Stomach (tissue), 9 donors: ENCODE measurements around the gene CYP3A5. TPM values are rescaled to one million over a fixed set of nuclear protein-coding genes. Genes with fewer than 3 reads are reported as not detected.

Source experiments
- DNase-seq, 2 donors: peaks; one replicate each; pipeline versions ENCODE4 v3.0.0 to v3.0.0-alpha.2; 2013 to 2019
- H3K27ac ChIP-seq, 5 donors: fragments of 200-600 bp in 4 of 5; sonication (generic) in 4 of 5; one replicate each; pipeline ENCODE4 v1.5.1; 2013 to 2019; ENCODE audit warnings: mild to moderate bottlenecking in 1 of 5, moderate library complexity in 1 of 5
- H3K27me3 ChIP-seq, 3 donors: fragments of 200-600 bp; sonication (generic); one replicate each; pipeline ENCODE4 v1.5.1; 2017 to 2019; ENCODE audit warnings: mixed run types in 1 of 3
- H3K36me3 ChIP-seq, 4 donors: fragments of 200-600 bp; sonication (generic); 1 replicate in 3 of 4; 2 replicates in 1 of 4; pipeline ENCODE4 v1.5.1; 2016 to 2019
- H3K4me1 ChIP-seq, 4 donors: fragments of 200-600 bp; sonication (generic); one replicate each; pipeline ENCODE4 v1.5.1; 2016 to 2019
- H3K4me3 ChIP-seq, 4 donors: fragments of 200-600 bp; sonication (generic) in 3 of 4; one replicate each; pipeline ENCODE4 v1.5.1; 2016 to 2019; ENCODE audit warnings: mild to moderate bottlenecking in 1 of 4
- H3K9me3 ChIP-seq, 4 donors: fragments of 200-600 bp; sonication (generic); one replicate each; pipeline ENCODE4 v1.5.1; 2016 to 2019
- CTCF ChIP-seq, 7 experiments: fragments of 450-650 bp in 4 of 7; fragments of 200-600 bp in 3 of 7; sonication (generic) in 3 of 7; IDR thresholded peaks; one replicate each; pipeline ENCODE4 v1.5.1; 2016 to 2019; ENCODE audit warnings: antibody characterized with exemption in 7 of 7, control low read depth in 2 of 7, mild to moderate bottlenecking in 1 of 7
- EP300 ChIP-seq: sonication (generic); formaldehyde crosslinking; IDR thresholded peaks from one replicate; pipeline ENCODE4 v1.6.1; 2017; ENCODE audit warnings: antibody characterized with exemption
- POLR2A ChIP-seq, 4 donors: fragments of 450-650 bp; IDR thresholded peaks; one replicate each; pipeline ENCODE4 v1.6.1; 2016; ENCODE audit warnings: antibody characterized with exemption in 4 of 4, control low read depth in 2 of 4, mild to moderate bottlenecking in 1 of 4, moderate library complexity in 1 of 4
- POLR2AphosphoS5 ChIP-seq, 3 donors: sonication (generic); formaldehyde crosslinking; IDR thresholded peaks; one replicate each; pipeline ENCODE4 v1.6.1; 2016; ENCODE audit warnings: antibody characterized with exemption in 3 of 3
- WGBS, 5 donors: extraction: QIAGEN DNeasy Blood & Tissue Kit in 3 of 5; methylation state at CpG; one replicate each; pipeline versions ENCODE4 v1.1.5 to v1.1.7; 2013 to 2018; 5-methylcytosine and 5-hydroxymethylcytosine counted together
- intact Hi-C: fragments of 100-400 bp; cut with DNase I; formaldehyde crosslinking; loops from one replicate; pipeline ENCODE4 v1.15.1; 2023; ENCODE audit warnings: low total_unique reads
- polyA plus RNA-seq, 3 donors: library from polyadenylated mRNA; stranded (reverse); fragments of 200-250 nt; gene quantifications; one replicate each; pipeline ENCODE4 v1.2.3, GENCODE V29; 2013
- total RNA-seq, 5 donors: library from RNA; depleted of rRNA; stranded (reverse); fragments of >200 nt; gene quantifications; one replicate each; pipeline versions ENCODE4 v1.1.0 to v1.2.3, GENCODE V29; 2014 to 2016
- donor health status: healthy with polysubstance abuse.
- donor health status: Bipolar disorder and iron deficiency.
- donor health status: healthy.

The CYP3A5 gene
- total and polyA plus RNA-seq, 8 donors = 26.3 to 538 (median 141) TPM

- no peak overlapping the region for H3K4me3 ChIP-seq
- H3K27ac ChIP-seq = no peak overlapping the region
- no peak for TF ChIP-seq EP300
- no peak for TF ChIP-seq POLR2A (IDR thresholded peaks at IDR 0.05)
- no peak for TF ChIP-seq POLR2AphosphoS5 (IDR thresholded peaks at IDR 0.05)
- TF ChIP-seq CTCF (IDR thresholded peaks at IDR 0.05) = no peak
- H3K4me1 ChIP-seq = no peaks in the 10 kb centered on the region
- no peak for DNase-seq
- H3K27me3 ChIP-seq = no peaks in the 10 kb centered on the region
- peaks cover 66 to 99% (median 99%) of the 10 kb centered on the region in 4 donors for H3K36me3 ChIP-seq
- H3K9me3 ChIP-seq = no peaks in the 10 kb centered on the region
- intact Hi-C loops = no loop called here
- WGBS, 5 donors = 77 to 83% (median 81%) methylated on average over 14 of the region's 14 CpGs
Observed at GRCh38 chr7:99628471-99629465, 51.0 kb downstream of the CYP3A5 start.

- H3K4me1 ChIP-seq = no peaks in the 10 kb centered on the region
- WGBS, 5 donors = 92 to 98% (median 97%) methylated on average over 11 of the region's 11 CpGs
- intact Hi-C loops = no loop called here
- no peak for TF ChIP-seq POLR2AphosphoS5 (IDR thresholded peaks at IDR 0.05)
- TF ChIP-seq EP300 = no peak
- no peak for TF ChIP-seq POLR2A (IDR thresholded peaks at IDR 0.05)
- TF ChIP-seq CTCF (IDR thresholded peaks at IDR 0.05) = no peak
- no peaks in the 10 kb centered on the region for H3K9me3 ChIP-seq
- H3K27me3 ChIP-seq = no peaks in the 10 kb centered on the region
- no peak overlapping the region for H3K27ac ChIP-seq
- no peak for DNase-seq
- no peak overlapping the region for H3K4me3 ChIP-seq
- peaks cover 75 to 100% (median 100%) of the 10 kb centered on the region in 4 donors for H3K36me3 ChIP-seq
Observed at GRCh38 chr7:99627513-99627912, 52.3 kb downstream of the CYP3A5 start.

GRCh38 chr7:99626661-99627060 is 53.1 kb downstream of the CYP3A5 start:
- peaks cover 79 to 100% (median 100%) of the 10 kb centered on the region in 4 donors for H3K36me3 ChIP-seq
- TF ChIP-seq CTCF (IDR thresholded peaks at IDR 0.05) (no peak), POLR2AphosphoS5 (IDR thresholded peaks at IDR 0.05) (no peak), POLR2A (IDR thresholded peaks at IDR 0.05) (no peak), EP300 (no peak)
- H3K27ac ChIP-seq = no peak overlapping the region
- intact Hi-C loops = no loop called here
- no peak overlapping the region for H3K4me3 ChIP-seq
- DNase-seq = no peak
- H3K27me3 ChIP-seq = no peaks in the 10 kb centered on the region
- no peaks in the 10 kb centered on the region for H3K4me1 ChIP-seq
- no peaks in the 10 kb centered on the region for H3K9me3 ChIP-seq
- 79 to 88% (median 85%) methylated on average over 1 of the region's 1 CpG for WGBS, 5 donors

- TF ChIP-seq POLR2AphosphoS5 (IDR thresholded peaks at IDR 0.05) (no peak), POLR2A (IDR thresholded peaks at IDR 0.05) (no peak), CTCF (IDR thresholded peaks at IDR 0.05) (no peak), EP300 (no peak)
- Histone ChIP-seq H3K27me3 (no peaks in the 10 kb centered on the region), H3K4me3 (no peak overlapping the region), H3K36me3 (peaks cover 84 to 100% (median 100%) of the 10 kb centered on the region in 4 donors), H3K27ac (no peak overlapping the region), H3K4me1 (no peaks in the 10 kb centered on the region), H3K9me3 (no peaks in the 10 kb centered on the region)
- DNase-seq = no peak
- 91 to 98% (median 94%) methylated on average over 4 of the region's 4 CpGs for WGBS, 5 donors
- intact Hi-C loops = no loop called here
Observed at GRCh38 chr7:99625961-99626360, 53.8 kb downstream of the CYP3A5 start.
